DMS153 treated with DMSO at 0.1 percent for 48 hours (cell line): Measurements from ENCODE around the gene GALNT9.
A peak's percentile ranks its signal among the peaks of the same experiment; 100 is the strongest.
"Not testable (repeated sequence)": the region's sequence is repeated elsewhere in the genome, so short reads cannot be mapped to it uniquely, and the experiment has no call there.

Experiments used
- DNase-seq: peaks from one replicate; lab custom pipeline; 2025; ENCODE audit not compliant: unreplicated experiment; lab: John Stamatoyannopoulos, UW

Gene GALNT9

GRCh38 chr12:132238488-132238854, 90.9 kb downstream of the GALNT9 start:
- DNase-seq, result no peak

GRCh38 chr12:132237772-132238487, 91.5 kb downstream of the GALNT9 start:
- no peak for DNase-seq

- DNase-seq, result no peak
Measured at GRCh38 chr12:132236930-132237771, 92.2 kb downstream of the GALNT9 start.

GRCh38 chr12:132236129-132236929, 93.1 kb downstream of the GALNT9 start:
- DNase-seq, result no peak

GRCh38 chr12:132235116-132235820, 94.1 kb downstream of the GALNT9 start:
- DNase-seq, result no peak

GRCh38 chr12:132230381-132230780, 99.0 kb downstream of the GALNT9 start:
- no peak for DNase-seq

GRCh38 chr12:132229926-132230325, 99.5 kb downstream of the GALNT9 start:
- no peak for DNase-seq

- DNase-seq, result no peak
Measured at GRCh38 chr12:132229193-132229760, 100.1 kb downstream of the GALNT9 start.

- DNase-seq, result no peak
Measured at GRCh38 chr12:132228476-132229192, 100.8 kb downstream of the GALNT9 start.

- no peak for DNase-seq
Measured at GRCh38 chr12:132227782-132228475, 101.5 kb downstream of the GALNT9 start.

GRCh38 chr12:132227118-132227517, 102.3 kb downstream of the GALNT9 start:
- no peak for DNase-seq

- no peak for DNase-seq
Measured at GRCh38 chr12:132226604-132227003, 102.8 kb downstream of the GALNT9 start.

GRCh38 chr12:132225214-132225613, 104.2 kb downstream of the GALNT9 start:
- DNase-seq, result no peak

- DNase-seq, result no peak
Measured at GRCh38 chr12:132224484-132224883, 104.9 kb downstream of the GALNT9 start.

GRCh38 chr12:132222808-132223173, 106.6 kb downstream of the GALNT9 start:
- no peak for DNase-seq

GRCh38 chr12:132222096-132222807, 107.1 kb downstream of the GALNT9 start:
- DNase-seq, result peak; percentile 19

GRCh38 chr12:132219761-132220160, 109.6 kb downstream of the GALNT9 start:
- not testable (repeated sequence) for DNase-seq

- peak; percentile 42 for DNase-seq
Measured at GRCh38 chr12:132219323-132219722, 110.1 kb downstream of the GALNT9 start.

GRCh38 chr12:132218915-132219314, 110.5 kb downstream of the GALNT9 start:
- peak; percentile 42 for DNase-seq
